GM21367 (cell line): ENCODE measurements around the gene PYGM.

ENCODE experiments used
- ATAC-seq: cut with Tn5 transposase; IDR thresholded peaks from one replicate; pipeline ENCODE4 v1.9.1; 2021; ENCODE audit not compliant: unreplicated experiment

Gene PYGM

DNA sequence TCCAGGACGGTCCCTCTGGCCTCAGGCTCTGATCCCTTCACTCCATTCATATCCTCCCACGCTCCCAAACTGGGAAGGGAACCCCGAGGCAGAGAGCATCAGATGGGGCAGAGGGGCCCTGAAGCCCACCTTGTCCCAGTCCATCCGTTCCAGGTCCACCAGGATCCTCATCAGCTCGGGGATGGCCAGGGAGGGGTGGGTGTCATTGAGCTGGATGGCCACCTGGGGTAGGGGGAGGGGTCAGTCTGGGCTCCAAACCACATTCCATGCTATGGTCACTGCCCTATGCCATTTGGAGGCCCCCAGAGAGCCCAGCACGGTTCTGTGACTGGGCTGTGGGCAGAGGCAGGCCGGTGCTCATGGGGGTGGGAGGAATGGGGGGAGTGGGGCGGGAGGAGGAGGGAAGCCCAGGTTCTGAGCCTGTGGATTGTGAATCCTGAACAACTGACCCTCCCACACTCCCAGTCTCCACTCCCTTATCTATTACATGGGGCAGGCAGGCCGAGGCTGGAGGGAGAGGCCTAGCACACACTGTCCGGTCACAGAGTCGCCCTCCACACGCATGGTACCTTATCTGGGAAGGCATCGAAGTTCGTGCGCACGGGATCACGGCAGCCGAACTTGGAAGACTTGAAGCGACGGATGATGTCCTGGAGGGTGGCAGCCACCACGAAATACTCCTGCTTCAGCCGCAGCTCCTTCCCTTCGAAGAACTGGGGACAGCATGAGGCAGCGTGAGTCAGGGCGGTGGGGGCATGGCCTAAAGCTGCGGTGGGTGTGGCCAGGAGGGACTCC lies 5.5 kb downstream of the PYGM start:
- no peak for ATAC-seq

DNA sequence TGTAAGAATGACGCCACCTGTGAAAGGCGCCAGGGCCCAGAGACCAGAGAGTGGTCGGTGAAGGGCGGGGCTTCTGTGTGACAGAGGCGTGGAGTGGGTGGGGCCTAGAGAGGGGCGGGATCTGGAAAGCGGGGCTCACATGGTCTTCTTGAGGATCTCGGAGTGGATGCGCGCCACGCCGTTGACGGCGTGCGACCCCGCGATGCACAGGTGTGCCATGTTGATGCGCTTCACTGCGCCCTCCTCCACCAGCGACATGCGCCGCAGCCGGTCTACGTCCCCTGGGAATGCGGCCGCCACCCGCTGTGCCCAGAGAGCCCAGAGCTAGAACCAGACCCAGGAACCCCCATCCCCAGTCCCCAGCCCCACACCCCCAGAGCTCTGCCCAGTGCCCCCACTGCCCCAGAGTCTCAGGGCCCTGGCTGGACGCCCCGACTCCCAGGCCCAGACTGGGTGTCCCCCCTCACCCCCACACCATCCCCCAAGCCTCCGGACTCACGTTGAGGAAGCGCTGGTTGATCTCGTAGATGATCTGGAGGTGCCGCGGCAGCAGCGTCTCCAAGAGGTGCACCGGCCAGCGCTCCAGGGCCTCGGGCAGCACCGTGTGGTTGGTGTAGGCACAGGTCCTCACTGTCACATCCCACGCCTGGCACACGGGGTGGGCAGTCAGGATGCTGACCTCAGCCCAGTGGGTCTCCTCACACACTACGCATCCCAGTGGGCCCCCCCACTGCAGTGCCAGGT lies 6.2 kb downstream of the PYGM start:
- no peak for ATAC-seq

DNA sequence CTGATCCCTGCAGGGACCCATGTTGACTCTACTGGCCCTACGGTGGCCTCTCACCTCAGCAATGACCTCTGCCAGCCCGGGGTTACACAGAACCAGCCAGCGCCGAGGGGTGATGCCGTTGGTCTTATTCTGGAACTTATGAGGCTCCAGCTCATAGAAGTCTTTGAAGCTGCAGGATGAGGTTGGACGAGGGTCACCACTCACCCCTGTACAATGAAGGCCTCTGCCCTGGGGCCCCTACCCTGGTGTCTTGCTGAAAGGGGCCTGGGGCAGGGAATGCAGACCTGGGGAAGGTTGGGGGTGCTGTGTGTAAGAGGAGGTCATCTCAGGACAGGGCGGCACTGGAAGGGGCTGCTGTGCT lies 6.8 kb downstream of the PYGM start:
- ATAC-seq, result no peak

- ATAC-seq, result no peak
Observed at GRCh38 chr11:64752175-64752970, 7.4 kb downstream of the PYGM start.

DNA sequence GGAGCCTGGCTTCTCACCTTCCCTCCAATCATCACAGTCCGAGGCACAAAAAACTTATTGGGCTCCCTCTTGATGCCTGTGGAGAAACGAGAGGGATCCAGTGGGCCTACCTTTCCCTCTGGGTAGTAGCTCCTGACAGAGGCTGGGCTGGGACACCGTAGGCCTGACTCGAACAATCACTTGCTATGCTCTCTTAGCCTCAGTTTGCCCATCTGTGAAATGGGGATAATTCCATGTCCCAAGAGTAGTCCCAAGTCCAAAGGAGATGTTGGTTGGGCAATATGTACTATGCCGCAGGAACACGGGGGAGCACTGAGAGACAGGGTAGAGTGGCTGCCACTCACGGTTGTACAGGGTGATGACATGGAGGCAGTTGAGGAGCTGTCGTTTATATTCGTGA lies 8.2 kb downstream of the PYGM start:
- no peak for ATAC-seq

GRCh38 chr11:64751136-64751535 lies 8.6 kb downstream of the PYGM start:
- ATAC-seq, result no peak

DNA sequence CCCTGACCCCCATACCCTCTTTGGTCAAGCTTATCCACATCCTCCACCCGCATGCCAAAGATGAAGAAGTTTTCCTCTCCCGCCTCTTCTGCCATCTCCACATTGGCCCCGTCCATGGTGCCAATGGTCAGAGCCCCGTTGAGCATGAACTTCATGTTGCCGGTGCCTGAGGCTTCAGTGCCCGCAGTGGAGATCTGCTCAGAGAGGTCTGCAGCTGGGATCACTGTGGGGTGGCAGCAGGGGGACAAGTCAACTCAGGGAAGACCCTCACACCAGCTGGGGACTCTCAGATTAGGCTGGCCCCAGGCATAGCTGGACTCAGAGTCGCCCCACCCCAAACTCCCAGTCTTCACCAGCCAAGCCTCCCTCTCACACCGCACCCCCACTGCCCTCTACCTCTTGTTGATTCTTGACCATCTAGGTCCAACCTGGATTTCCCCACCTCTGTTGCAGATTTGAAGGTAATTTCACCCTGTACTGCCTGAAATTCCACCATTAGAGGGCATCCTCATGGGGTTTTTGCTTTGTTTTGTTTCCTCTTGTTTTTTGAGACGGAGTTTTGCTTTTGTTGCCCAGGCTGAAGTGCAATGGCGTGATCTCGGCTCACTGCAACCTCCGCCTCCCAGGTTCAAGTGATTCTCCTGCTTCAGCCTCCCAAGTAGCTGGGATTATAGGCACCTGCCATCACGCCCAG lies 9.3 kb downstream of the PYGM start:
- no peak for ATAC-seq

DNA sequence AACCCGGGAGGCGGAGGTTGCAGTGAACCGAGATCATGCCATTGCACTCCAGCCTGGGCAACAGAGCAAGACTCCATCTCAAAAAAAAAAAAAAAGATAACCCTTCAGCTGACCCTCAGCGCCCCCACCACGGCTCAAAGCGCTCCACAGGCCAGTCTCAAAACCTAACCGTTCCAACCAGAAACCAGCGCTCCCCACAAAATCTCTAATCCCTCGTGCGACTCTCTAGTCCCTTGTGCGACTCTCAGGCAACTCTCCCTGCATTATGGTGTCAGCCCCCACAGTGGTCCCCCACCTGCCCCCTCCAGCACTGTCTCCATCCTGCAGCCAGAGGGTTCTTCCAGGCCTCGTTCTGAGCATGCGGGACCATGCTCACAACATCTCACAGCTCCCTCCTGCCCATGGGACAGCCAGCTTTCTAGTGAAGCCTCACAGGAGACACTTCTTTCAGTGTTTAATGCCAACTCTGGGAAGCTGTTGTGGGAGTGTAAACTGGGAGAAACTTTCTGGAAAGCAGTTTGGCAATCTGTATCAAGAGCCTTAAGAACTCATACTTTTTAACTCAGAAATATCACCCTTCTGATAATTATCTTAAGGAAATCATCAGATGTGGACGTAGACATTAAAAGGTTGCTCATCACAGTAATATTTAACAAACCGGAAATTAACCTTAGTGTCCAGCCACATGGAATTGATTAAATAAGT lies 11.7 kb downstream of the PYGM start:
- ATAC-seq, result no peak

GRCh38 chr11:64746486-64746885 lies 13.3 kb downstream of the PYGM start:
- ATAC-seq, result no peak

DNA sequence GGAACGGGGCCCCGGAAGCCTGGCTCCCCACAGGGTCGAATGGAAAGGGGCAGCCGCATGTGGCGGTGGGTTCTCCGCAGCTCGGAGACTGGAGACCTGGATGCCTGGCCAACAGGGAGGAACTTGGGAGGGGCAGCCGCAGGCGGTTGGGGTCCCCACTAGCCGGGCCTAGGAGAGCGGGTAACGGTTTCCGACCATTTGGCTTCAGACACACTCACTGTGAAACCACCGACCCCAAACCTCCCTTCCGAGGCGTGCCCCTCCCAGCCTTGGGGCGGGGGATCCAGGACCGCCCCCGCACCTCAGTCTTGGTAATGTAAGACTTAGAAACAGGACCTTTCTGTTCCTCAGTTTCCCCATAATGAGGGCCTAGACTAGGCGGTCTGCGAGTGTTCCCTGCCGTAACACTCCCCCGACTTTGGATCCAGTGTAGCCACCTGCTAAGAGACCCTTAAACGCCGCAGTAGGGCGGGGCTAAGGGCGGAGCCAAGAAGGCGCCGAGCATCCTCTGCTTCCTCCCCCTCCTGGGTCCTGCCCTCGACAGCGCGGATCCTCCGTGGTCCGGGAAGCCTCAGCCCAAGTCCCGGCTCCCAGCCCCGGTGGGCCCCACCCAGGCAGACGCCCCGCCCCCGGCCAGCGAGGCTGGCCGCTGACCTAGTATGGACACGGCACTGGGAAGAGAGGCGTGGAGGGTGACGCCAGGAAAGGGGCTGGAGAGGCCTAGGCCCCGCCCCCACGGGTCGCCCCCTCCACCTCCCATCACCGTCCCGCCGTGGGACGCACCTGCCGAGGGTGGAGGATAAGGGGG lies 14.0 kb downstream of the PYGM start:
- ATAC-seq, result no peak

GRCh38 chr11:64745189-64745520 lies 14.6 kb downstream of the PYGM start:
- no peak for ATAC-seq

DNA sequence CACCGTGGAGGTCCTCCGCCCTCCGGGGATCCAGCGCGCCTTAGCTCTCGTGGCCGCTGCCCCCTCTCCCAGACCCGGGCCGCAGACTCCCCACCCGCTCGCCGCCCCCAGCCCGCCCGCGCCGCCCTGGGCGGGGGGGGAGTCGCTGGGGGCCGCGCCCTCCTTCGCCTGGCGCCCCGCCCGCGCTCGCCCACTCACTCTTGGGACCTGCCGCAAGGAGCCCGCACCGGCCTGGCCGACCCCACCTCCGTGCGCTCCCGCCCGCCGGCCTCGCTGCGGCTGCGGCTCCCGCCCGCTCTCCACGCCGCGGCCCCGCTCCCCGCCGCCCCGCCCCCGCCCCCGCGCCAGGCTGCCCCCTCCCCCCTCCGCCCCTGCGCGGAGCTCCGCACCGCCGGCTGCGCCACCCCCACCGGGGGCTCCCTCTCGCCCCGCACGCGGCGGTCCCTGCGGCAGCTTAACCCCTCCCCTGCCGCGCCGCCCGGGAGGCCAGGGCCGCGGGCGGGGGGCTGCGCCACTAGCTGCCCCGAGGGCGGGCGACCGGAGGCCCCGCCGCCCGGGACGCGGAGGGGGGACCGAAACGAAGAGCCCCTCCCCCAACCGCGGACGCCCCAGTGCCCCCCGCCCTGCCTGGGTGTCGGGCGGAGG lies 15.1 kb downstream of the PYGM start:
- no peak for ATAC-seq

DNA sequence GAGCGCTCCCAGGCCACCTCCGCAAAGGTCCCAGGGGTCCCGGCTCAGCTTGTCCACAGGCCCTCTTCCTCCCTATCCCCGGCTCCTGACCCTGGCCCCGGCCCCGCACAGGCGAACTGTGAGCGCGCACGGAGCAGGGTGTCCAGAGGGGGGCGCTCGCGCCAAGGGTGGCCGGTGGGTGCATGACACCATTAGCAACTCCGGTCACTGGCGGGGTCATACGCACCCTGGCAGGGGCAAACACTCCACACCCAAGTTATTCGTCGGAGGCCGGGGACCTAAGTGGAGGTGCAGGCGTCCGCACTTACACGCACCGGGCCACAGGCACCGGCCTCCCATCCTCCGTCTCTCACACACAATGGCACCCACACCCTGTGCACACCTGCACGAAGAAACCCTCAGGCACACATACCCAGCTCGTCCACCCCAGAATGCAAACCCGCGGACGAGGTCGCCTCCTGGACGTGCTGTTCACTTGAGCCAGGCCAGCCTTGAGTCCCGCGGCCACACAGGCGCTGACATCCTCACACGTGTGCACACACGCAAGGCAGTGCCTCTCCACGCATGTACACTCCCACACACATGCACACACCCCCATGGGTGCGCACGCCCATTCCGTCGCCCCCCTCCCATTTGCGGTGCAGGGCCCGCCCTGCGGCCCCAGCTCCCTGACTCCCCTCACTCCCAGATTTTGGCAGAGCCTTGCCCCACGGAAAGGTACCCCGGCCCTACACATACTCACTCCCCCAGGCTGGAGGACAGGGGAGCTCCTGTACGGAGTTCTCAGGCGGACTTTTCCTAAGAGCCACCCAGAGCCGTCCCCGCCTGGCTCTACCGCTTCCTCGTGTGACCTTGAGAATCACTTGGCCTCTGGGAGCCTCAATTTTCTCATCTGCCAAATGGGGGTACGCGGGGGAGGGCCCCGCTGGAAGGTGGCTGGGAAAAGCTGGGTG lies 15.9 kb downstream of the PYGM start, which contains the start of gene RASGRP2:
RASGRP2 (minus strand) TSS at position 552 of the 953 bp plus-strand sequence. CDS start 1,276 bp downstream, outside the sequence.
- no peak for ATAC-seq

DNA sequence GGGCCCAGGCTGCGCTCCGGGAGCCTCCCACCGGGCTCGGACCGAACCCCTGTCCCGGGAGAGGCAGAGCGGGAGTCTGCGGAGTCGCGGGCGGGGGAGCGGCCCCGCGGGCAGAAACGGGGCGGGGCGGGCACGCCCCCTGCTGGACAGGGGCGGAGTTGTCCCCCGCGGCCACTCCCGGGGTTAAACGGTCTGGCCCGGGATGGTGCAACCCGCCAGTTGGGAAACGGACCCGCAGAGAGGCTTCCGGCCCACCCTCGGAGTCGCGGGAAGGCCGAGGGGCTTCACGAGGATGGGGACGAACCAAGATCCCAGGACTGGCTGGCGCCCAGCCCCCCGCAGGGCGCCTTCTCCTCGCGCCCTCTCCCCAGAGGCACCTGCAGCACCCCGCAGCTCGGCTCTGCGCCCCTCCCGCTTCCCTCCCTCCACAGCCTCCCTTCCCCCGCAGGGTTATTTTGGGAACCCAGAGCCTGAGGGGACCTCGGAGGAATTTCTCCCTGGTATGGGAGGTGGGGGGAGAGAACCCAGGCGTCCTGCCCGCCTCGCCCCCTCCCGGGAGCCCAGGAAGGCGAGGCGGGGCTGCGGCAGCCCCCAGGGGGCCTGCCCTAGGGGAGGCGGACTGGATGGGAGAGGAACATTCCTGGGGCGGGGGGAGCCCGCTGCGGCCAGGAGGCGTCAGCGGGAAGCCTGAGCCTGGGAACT lies 16.7 kb downstream of the PYGM start:
- no peak for ATAC-seq

- ATAC-seq, result no peak
Observed at GRCh38 chr11:64742087-64742888, 17.5 kb downstream of the PYGM start.

DNA sequence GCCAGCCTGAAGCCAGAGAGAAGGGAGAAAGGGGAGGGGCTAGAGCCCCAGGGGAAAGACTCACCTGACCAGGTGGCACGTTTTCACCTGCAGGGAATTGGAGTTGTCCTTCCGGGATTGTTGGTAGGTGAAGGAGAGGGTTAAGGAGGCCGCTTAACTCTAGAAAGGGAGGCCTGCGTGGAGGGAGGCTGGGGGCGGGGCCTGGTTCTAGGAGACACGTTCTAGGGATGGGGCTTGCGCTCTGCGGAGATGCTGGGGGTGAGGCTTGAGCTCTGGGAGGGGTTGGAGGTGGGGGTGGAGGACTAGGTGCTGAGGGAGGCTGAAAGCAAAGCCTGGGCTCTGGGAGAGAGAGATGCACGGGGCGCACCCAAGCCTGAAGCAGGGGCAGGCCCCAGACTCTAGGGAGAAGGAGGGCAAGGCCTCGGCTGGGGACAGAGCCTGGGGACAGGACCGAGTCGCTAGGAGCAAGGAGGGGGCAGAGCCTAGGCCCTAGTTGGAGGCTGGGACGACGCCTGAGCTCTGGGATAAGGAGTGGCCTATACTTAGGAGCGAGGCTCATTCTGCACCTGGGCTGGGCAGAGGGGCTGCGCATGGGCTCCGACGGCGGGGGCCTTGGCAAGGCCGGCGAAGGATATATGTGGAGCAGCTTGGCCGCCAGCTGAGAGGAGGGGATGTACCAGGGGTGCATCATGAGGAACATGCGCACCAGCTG lies 18.2 kb downstream of the PYGM start:
- no peak for ATAC-seq
